ENCODE data around the gene POM121C. TPM values are rescaled to one million over a fixed set of nuclear protein-coding genes. Genes with fewer than 3 reads are reported as not detected.
"Not testable (repeated sequence)": the region's sequence is repeated elsewhere in the genome, so short reads cannot be mapped to it uniquely, and the experiment has no call there.

POM121C gene
- total and polyA plus RNA-seq, 2 of the 4 experiments (the other 2 are of a cell fraction), result 6.1 to 18.3 TPM

GRCh38 chr7:75421798-75422710 lies 64.0 kb downstream of the POM121C start:
- H4K91ac ChIP-seq (ENCODE audit: insufficient read depth, low read depth, low read length); H3K9ac ChIP-seq (ENCODE audit: low read depth, low read length): not testable (repeated sequence)

DNA sequence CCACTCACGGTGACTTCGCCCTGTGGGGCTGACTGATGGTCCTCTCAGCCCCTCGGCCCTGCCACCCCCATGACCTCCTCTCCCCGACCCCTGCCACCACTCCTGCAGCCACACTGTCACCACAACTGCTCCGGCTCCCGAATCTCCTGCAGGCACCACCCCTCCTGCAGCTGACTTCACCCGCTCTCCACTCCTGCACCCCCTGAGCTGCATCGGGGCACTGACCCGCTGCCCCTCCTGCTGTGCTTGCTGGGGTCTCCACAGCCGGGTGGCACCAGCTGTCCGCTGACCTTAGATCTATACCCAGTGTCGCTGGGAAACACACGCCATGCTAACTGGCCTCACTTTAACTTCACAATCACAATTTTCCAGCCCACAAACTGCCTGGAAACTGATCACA lies 65.9 kb downstream of the POM121C start:
- DNase-seq; H3K14ac ChIP-seq (replicated peaks; ENCODE audit: low read depth, low read length); H4K5ac ChIP-seq (ENCODE audit: low read depth, low read length); H3K9ac ChIP-seq (ENCODE audit: low read depth, low read length); H2BK15ac ChIP-seq (ENCODE audit: low read depth, low read length); H3K18ac ChIP-seq (ENCODE audit: low read depth, low read length); in situ Hi-C loops (cut with MboI; ENCODE audit: low sequenced_read_pairs); H3K4me3 ChIP-seq (ENCODE audit: insufficient read depth, low read depth, low read length); dilution Hi-C loops (cut with HindIII; ENCODE audit: low sequenced_read_pairs, unreplicated experiment); POLR2A ChIA-PET (ENCODE audit: unreplicated experiment); H2BK120ac ChIP-seq (ENCODE audit: low read depth, low read length); H3K27me3 ChIP-seq (ENCODE audit: control insufficient read depth, insufficient read depth, low read length); H4K91ac ChIP-seq (ENCODE audit: insufficient read depth, low read depth, low read length); H3K9me3 ChIP-seq (ENCODE audit: control insufficient read depth, insufficient read depth, low read length); H3K27ac ChIP-seq (ENCODE audit: insufficient read depth, low read length); H4K8ac ChIP-seq (ENCODE audit: low read depth in 2 of 2, low read length in 2 of 2); H2AK9ac ChIP-seq (replicated peaks; ENCODE audit: low read depth, low read length, poor library complexity); H2AFZ ChIP-seq (replicated peaks; ENCODE audit: low read length, poor library complexity); ATAC-seq (ENCODE audit: low read depth); H2BK20ac ChIP-seq (ENCODE audit: low read depth, low read length); H3K4me2 ChIP-seq (ENCODE audit: low read depth, low read length); intact Hi-C loops (cut with micrococcal nuclease); H4K20me1 ChIP-seq (ENCODE audit: insufficient read depth, low read length); H2BK5ac ChIP-seq (ENCODE audit: low read depth, low read length, poor library complexity, severe bottlenecking); CTCF ChIA-PET; H3K56ac ChIP-seq (ENCODE audit: extremely low read depth, insufficient read depth, low read length); H3K4me1 ChIP-seq (ENCODE audit: control insufficient read depth, insufficient read depth, low read length); H3K23ac ChIP-seq (ENCODE audit: low read depth, low read length); H2AK5ac ChIP-seq (ENCODE audit: low read depth, low read length); BruUV-seq (replicated peaks); H3K9me1 ChIP-seq (ENCODE audit: insufficient read depth, low read length); H3K4ac ChIP-seq (ENCODE audit: low read depth, low read length): not testable (repeated sequence)
- Histone ChIP-seq H3K36me3 (ENCODE audit: control insufficient read depth, insufficient read depth, low read length) (peaks cover 48% of the 10 kb centered on the region), H3K79me1 (ENCODE audit: low read depth in 1 of 2, low read length in 2 of 2) (peaks cover 2 to 12% of the 10 kb centered on the region in 2 experiments; a peak in 3 of 4 replicates)
- 94% methylated on average over 8 of the region's 13 CpGs; no CpG with 5 or more reads in 1 of the 2 experiments for WGBS, 2 experiments (ENCODE audit: extremely low coverage in 2 of 2, insufficient read length in 1 of 2)

More at GRCh38 chr7:75421798-75422710, 64.0 kb downstream of the POM121C start:
- H2AK9ac ChIP-seq (replicated peaks; ENCODE audit: low read depth, low read length, poor library complexity); DNase-seq; H3K4ac ChIP-seq (ENCODE audit: low read depth, low read length); in situ Hi-C loops (cut with MboI; ENCODE audit: low sequenced_read_pairs); H2BK120ac ChIP-seq (ENCODE audit: low read depth, low read length); H3K23ac ChIP-seq (ENCODE audit: low read depth, low read length); dilution Hi-C loops (cut with HindIII; ENCODE audit: low sequenced_read_pairs, unreplicated experiment); H2BK15ac ChIP-seq (ENCODE audit: low read depth, low read length); H3K27me3 ChIP-seq (ENCODE audit: control insufficient read depth, insufficient read depth, low read length); POLR2A ChIA-PET (ENCODE audit: unreplicated experiment); ATAC-seq (ENCODE audit: low read depth); H2AK5ac ChIP-seq (ENCODE audit: low read depth, low read length); H3K18ac ChIP-seq (ENCODE audit: low read depth, low read length); H2BK20ac ChIP-seq (ENCODE audit: low read depth, low read length); intact Hi-C loops (cut with micrococcal nuclease); H4K5ac ChIP-seq (ENCODE audit: low read depth, low read length); H3K9me1 ChIP-seq (ENCODE audit: insufficient read depth, low read length); H3K14ac ChIP-seq (replicated peaks; ENCODE audit: low read depth, low read length); H2BK5ac ChIP-seq (ENCODE audit: low read depth, low read length, poor library complexity, severe bottlenecking); H4K8ac ChIP-seq (ENCODE audit: low read depth in 2 of 2, low read length in 2 of 2); H2AFZ ChIP-seq (replicated peaks; ENCODE audit: low read length, poor library complexity); H4K20me1 ChIP-seq (ENCODE audit: insufficient read depth, low read length); H3K4me3 ChIP-seq (ENCODE audit: insufficient read depth, low read depth, low read length); H3K9me3 ChIP-seq (ENCODE audit: control insufficient read depth, insufficient read depth, low read length); CTCF ChIA-PET; H3K4me2 ChIP-seq (ENCODE audit: low read depth, low read length); H3K56ac ChIP-seq (ENCODE audit: extremely low read depth, insufficient read depth, low read length); H3K27ac ChIP-seq (ENCODE audit: insufficient read depth, low read length); H3K4me1 ChIP-seq (ENCODE audit: control insufficient read depth, insufficient read depth, low read length): not testable (repeated sequence)
- Histone ChIP-seq H3K79me1 (ENCODE audit: low read depth in 1 of 2, low read length in 2 of 2) (peaks cover 2 to 12% of the 10 kb centered on the region in 2 experiments; a peak in 2 of 4 replicates), H3K36me3 (ENCODE audit: control insufficient read depth, insufficient read depth, low read length) (peaks cover 34% of the 10 kb centered on the region)
- 98% methylated on average over 12 of the region's 50 CpGs; no CpG with 5 or more reads in 1 of the 2 experiments for WGBS, 2 experiments (ENCODE audit: extremely low coverage in 2 of 2, insufficient read length in 1 of 2)
- TSS peak; percentile 56 for BruUV-seq (replicated peaks)
